GM21723 (cell line): ENCODE data around the gene ZBTB8OS.
A peak's percentile ranks its signal among the peaks of the same experiment; 100 is the strongest.
"Not testable (repeated sequence)": the region's sequence is repeated elsewhere in the genome, so short reads cannot be mapped to it uniquely, and the experiment has no call there.

Source experiments
- ATAC-seq: cut with Tn5 transposase; IDR thresholded peaks from one replicate; pipeline ENCODE4 v1.9.1; 2021; ENCODE audit warnings: mild to moderate bottlenecking, moderate library complexity; ENCODE audit not compliant: unreplicated experiment

The ZBTB8OS gene

DNA sequence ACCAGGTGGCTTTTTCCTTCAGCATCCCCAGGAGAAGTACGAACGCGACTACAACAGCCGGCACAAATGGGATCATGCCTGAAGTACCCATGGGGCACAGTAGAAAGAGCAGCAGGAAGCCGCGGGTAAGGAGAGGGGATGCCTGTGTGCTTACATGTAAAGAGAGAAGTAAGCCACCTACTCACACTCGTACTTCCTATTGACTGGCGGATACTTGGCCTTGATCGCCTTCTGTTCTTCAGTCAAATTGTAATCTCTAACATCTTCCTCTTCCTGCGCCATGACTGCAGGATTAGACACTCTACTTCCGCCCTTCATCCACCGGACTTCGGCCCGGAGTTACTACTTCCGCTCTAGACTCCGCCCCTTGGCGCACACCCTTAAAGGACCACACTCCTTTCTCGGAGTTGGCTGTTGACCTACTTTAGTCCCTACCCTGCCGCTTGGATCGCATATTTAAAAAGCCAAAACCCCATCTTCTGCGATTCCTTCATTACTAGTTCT lies at the start of gene ZBTB8OS:
ZBTB8OS (minus strand) TSS at position 303 of the 504 bp plus-strand sequence; CDS start at position 282, 21 bp downstream.
- ATAC-seq, result peak; percentile 70

DNA sequence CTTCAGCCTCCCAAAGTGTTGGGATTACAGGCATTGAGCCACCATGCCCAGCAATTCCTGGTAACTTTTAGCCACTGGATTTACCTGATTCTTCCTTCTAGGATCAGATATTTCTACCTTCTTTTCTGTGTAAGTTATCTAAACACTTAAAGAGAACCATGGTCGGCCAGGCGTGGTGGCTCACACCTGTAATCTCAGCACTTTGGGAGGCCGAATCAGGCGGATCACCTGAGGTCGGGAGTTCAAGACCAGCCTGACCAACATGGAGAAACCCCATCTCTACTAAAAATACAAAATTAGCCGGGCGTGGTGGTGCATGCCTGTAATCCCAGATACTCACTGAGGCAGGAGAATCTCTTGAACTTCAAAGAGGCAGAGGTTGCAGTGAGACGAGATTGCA lies 46.6 kb upstream of the ZBTB8OS start:
- not testable (repeated sequence) for ATAC-seq

DNA sequence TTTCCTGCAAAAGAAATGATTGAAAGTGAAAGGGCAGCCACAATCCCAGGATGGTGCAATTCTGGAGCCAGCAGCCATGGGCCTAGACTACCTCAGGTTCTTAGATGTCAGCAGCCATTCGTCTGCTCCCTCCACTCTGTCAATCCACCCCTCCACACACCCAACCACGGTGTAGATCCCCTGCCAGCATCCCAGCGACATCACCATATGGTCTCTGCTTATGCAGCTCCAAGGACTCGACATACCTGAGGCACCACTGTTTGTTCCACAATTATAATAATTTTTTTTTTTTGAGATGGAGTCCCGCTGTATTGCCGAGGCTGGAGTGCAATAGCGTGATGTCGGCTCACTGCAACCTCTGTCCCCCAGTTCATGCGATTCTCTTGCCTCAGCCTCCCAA lies 45.7 kb upstream of the ZBTB8OS start:
- no peak for ATAC-seq

DNA sequence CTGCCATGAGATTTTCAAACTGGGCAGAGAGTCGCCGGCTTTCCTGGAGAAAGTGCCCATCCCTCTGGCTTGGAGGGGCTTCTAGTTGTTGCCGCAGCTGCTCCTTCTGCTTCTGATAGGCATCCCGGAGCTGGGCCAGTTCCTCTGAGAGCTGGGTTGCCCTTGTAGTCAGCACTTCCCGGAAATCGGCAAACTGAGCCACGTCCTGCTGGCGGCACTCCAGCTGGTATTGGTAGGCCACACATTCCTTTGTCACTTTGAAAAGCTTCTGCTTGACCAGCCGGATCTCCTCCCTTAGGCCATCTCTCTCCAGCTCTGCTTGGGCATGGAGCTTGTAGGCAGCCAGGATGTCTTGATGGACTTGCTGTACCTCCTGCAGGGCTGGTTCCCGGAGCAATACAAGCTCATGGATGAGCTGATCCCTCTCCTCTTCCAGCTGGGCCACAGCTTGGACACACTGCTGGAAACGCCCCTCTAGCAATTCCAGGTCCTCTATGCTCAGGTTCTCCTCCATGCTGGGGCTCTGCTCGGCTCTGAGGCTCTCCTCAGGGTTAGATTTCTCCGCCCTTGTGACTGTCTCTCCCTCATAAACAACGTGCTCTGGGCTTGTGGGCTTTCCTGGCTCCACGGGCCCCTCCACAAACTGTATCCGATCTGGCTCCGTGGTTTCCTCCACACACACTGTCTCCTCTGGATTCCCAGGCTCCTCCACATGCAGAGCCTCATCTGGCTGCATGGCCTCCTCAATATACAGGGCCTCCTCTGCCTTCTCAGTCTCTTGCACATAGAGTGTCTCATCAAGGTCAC lies 45.0 kb upstream of the ZBTB8OS start:
- no peak for ATAC-seq

DNA sequence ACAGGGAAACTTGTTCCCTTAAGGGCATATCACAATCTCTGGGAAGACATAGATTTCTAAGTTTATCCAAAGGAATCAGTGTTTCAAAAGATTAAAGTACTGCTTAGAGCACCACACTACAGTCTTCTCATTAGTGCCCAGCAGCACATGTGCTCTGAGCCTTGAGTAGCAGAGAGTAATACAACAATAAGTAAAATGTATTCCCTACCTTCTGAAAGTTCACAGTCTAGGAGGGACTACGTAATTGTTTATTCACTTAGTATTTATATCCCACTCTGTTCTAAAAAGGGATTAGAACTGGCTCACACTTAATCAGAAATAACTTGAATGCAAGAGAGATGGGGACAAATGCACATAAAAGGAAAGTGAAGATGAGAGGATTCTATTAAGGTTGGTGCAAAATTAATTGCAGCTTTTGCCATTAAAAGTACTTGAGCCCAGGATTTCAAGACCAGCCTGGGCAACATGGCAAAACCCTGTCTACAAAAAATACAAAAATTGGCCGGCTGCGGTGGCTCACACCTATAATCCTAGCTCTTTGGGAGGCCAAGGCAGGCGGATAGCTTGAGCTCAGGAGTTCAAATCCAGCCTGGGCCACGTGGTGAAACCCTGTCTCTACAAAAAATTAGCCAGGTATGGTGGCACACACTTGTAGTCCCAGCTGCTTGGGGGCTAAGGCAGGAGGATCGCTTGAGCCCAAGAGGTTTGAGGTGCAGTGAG lies 43.3 kb upstream of the ZBTB8OS start:
- no peak for ATAC-seq

DNA sequence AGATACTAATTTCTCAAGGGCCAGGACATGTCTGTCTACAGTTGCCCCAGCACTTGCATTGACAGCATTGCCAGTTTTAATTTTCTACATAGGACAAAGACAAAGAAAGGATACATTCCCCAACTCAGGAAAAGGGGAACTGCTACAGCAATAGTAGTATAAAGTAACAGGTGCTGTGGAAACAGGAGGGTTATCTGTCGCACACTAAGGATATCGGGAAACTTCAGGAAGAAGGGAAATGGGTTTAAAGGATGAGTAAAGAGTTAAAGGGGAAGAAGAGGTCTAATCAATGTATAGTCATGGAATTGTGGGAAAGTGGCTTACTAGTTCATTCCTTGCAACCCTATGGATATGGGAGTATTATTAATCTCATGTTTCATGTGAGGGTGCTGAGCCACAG lies 36.0 kb upstream of the ZBTB8OS start:
- ATAC-seq, result no peak

DNA sequence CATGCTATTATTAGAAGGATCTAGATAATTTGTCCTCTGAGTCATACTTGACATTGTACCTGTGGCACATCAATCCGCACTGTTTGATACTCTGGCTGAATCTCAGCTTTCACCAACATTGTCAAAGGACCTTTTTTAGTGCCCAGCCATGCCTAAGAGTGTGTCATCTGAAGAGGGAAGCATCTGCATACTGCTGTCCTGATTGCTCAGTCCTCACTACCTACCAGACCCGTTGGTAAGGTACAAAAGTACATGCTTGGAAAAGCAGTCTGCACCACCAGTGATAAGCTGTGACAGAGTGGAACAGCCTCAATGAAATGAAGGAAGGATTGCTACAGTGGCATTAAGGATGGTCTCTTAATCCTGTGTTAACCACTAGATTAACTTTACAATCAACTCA lies 35.1 kb upstream of the ZBTB8OS start:
- ATAC-seq, result no peak

DNA sequence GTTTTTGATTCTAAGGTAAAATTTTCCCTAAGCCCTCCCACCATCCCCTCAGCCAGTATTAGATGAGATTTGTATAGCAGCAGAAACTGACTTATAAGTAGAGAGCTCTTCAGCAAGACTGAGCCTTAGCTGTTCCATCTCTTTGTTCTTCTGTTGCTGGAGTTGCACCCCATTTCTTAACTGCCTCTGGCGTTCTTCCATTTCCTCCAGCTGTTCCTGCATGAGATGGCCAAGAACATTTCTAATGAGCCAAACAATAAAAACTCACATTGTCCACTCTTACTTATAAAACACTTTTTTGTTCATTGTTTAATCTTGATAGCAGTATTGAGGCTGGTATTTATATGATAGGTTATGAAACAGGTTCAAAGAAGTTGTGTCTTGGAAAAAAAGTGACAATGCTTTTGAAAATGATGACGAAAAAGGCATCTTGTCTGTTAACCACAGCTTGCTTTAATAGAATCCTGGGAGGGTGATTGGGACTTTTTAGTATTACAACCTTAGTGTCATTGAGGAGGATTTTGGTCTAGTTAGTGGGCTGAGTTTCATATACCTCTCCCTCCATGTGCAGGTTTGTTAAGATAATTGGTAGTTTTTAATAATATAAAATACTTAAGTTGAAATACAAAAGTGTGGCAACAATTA lies 33.9 kb upstream of the ZBTB8OS start:
- ATAC-seq, result no peak

DNA sequence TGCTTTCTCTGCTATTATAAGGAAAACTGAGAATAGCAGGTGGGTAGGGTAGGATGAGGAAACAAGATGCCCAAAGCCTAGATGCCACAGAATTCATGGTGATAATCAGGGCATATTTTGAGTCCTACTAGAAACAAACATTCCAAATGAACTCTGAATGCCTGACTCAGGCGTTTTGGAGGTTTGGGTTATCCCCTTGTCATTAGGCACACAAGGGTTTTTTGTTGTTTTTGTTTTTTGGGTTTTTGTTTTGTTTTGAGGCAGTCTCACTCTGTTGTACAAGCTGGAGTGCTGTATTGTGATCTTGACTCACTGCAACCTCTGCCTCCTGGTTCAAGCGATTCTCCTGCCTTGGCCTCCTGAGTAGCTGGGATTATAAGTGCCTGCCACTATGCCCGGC lies 33.0 kb upstream of the ZBTB8OS start:
- no peak for ATAC-seq

DNA sequence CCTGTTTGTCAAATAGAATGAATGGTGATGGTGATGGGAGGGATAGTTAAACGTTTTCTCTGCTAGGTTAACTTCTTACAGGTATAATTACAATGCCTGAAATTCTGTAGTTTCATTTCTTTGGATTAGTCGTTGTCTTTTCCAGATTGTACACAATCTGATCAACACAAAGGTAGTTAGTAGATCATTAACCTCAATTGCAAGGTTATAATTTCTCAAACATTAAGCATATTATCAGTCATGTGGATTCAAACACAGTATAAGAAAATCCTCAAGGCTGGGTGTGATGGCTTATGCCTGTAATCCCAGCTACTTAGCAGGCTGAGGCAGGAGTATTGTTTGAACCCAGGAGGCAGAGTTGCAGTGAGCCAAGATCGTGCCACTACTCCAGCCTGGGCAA lies 31.6 kb upstream of the ZBTB8OS start:
- ATAC-seq, result no peak

DNA sequence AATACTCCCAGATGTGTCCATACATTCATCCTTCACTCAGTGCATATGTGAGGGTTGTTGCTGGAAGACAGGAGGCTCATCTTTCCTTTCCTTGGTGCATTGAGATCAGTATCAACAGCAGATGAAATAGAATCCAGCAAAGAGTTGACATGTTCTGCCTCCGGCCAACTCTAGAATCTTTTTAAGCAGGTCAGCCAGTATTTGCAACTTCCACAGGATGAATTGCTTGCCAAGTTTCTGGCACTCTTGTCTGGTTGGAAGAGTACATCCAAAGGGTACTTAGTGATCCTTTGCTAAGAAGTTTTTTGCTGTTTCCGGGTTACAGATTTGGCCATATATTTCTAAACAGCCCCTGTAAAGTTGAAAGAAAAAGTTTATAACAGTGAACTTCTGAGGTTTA lies 31.2 kb upstream of the ZBTB8OS start:
- ATAC-seq, result no peak

DNA sequence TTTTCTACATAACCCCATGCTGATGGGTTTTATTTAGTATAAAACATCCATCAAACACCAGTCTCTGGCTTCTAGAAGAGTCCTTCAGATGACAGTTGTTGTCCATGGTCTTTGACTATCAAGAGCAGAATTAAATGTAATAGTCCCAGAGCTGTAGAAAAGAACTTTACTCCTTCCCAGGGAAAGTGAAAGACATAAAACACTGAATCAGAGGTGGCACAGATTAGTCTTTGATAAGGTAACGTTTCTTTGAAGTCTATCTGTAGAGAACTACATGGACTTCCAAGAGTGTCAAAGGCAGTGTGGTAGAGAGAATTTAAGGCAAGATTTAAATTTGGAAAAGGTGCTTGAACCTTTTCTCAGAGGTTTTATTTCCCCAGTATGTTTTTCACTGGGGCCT lies 30.3 kb upstream of the ZBTB8OS start:
- no peak for ATAC-seq

DNA sequence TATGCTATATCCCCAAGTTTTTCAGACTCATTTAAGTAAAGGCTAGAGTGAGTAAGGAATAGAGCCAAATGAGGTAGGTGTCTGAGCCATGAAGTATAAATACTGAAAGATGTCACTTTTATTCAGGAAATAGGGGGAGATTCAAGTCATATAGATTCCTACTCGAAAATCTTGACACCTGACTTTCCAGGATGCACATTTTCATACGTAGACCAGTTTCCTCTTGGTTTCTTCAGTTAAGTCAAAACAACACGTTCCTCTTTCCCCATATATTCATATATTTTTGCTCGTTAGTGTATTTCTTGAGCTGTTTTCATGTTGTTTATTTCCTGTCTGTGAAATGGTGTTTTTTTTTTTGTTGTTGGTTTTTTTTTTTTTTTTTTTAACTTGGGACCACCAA lies 29.6 kb upstream of the ZBTB8OS start:
- ATAC-seq, result not testable (repeated sequence)

DNA sequence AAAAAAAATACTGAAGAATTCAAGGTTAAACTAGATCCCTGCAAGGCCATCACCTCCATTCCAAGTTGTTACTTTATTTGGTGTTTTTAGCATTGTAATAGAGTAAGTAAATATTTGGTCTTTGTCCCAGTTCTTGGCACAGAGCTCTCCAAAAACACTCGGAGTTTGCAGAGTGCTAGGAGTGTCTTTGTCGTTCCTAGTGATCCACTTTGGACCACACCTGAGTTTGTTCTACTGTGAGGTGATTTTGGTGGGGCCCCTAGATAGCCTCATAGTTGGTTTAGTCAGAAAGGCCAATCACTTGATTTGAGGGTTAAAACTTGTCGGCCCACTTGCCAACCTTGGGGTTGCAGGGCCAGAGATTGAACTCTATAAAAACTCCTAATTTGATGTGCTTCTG lies 26.6 kb upstream of the ZBTB8OS start:
- no peak for ATAC-seq

DNA sequence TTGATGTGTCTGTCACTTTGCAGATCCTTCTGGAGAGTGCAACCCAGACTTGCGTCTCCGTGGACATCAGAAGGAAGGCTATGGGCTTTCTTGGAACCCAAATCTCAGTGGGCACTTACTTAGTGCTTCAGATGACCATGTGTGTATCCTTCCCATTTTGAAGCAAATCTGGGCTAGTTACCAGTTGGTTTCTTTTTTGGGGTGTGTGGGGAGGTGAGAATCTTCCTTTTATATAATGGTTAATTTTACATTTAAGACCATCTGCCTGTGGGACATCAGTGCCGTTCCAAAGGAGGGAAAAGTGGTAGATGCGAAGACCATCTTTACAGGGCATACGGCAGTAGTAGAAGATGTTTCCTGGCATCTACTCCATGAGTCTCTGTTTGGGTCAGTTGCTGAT lies 18.4 kb upstream of the ZBTB8OS start:
- ATAC-seq, result not testable (repeated sequence)

DNA sequence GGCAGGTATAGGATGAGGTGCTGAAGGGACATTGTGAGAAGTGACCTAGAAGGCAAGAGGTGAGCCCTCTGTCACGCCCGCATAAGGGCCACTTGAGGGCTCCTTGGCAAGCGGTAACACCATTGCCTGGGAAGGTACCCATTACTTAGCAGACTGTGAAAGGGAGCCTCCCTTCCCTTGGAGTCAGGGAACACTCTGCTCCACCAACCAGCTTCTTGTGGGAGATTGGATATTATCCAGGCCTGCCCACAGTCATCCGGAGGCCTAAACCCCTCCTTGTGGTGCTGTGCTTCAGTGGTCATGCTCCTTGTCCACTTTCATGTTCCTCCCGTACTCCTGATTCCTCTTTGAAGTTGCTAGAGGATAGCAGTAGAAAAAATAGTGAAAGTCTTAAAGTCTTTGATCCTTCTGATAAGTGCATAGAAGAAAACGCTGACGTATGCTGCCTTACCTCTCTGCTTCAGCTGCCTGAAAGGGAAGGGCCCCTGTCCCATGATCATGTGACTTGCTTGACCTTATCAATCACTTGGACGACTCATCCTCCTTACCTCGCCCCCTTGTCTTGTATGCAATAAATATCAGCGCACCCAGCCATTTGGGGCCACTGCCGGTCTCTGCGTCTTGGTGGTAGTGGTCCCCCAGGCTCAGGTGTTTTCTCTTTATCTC lies 16.7 kb upstream of the ZBTB8OS start:
- no peak for ATAC-seq

DNA sequence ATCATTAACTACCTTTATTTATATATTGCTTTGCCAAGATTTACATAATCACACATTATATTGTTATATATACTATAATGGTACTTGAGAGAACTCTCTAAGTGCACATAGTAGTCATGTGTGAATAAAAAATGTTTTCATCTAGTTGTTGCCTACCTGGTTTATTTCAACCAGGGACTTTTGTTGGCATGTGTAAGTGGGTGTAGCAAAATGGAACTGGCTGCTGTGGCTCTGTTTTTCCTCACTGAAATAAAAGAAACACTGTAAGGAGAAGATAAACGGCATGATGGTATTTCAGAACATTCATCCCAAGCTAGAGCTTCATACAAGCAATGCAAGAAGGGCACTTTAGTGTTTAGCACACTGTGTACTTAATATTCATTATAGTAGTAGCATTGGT lies 15.6 kb upstream of the ZBTB8OS start:
- no peak for ATAC-seq

DNA sequence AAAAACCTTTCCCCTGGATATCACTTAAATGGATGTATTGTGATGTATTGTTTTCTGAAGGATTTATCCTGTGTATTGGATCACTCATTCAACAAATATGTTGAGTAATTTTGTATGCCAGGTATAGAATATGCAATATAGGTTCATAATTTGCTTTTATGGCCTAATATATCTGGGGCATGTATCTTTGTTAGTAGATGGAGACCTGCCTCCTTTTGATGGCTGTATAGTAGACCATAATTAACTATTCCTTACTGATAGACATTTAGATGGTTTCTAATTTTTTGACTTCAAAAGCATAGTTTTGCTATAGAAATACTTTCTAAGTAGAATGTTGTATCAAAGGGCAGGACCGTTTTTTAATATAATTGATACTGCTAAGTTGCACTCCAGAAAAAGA lies 9.2 kb upstream of the ZBTB8OS start:
- ATAC-seq, result no peak

DNA sequence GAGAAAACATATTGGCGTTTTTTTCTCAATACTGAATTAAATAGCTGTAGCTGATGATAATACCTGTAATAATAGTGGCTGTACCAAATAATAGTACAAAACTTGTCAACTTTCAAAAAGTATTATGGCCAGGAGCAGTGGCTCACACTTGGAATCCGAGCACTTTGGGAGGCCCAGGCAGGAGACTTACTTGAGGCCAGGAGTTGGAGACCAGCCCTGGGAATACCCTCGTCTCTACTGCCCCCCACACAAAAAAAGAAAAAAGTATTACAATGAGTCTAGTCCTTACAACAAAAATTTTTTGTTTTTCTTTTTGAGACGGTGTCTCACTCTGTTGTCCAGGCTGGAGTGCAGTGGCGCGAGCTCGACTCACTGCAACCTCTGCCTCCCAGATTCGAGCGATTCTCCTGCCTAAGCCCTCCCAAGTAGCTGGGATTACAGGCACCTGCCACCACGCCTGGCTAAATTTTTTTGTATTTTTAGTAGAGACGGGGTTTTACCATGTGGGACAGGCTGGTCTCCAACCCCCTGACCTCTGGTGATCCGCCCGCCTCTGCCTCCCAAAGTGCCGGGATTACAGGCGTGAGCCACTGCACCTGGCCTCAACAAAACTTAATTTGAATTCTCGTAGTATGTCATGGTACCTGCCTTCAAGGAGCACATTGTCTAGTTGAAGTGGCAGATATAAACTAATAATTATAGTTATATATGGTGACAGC lies 2.1 kb upstream of the ZBTB8OS start:
- ATAC-seq, result no peak

DNA sequence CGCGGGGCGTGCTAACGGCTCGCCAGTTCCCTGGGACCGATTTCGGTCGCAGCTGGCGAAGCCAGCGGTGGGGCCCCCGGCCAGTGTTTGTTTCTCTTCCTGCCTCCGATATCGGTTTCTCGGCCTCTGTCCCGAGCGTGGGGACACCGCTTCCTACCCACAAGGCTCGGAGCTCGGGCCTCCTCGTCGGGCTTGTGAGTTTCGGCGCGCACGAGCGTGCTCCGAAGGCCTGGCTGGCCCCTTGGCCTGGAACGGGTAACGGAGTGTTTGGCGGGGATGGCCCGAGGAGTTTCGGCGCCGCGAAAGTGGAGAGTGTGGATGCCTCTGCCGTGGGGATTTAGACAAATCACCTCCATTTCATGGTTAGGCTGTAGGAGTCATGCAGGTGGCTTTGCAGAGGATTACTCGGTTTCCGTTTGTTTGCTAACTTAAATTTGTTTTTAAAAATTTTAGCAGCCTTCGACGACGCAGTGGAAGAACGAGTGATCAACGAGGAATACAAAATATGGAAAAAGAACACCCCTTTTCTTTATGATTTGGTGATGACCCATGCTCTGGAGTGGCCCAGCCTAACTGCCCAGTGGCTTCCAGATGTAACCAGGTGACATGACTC lies 1.2 kb upstream of the ZBTB8OS start:
- ATAC-seq, result peak; percentile 15
